Activated CD4-positive, alpha-beta T cell treated with anti-CD3 and anti-CD28 coated beads, Interleukin-2, Interleukin-6, amounts not matched to agents 100 ng/mL and 50 ng/mL, durations not matched to agents 16 hours and 8 hours (primary cell): ENCODE measurements around the gene SH3BGRL3.

Experiments
- DNase-seq: peaks from one replicate; pipeline ENCODE4 v3.0.0-alpha.2; 2020

SH3BGRL3 gene

GRCh38 chr1:26278303-26278702 is 1.6 kb upstream of the SH3BGRL3 start:
- DNase-seq = no peak

DNA sequence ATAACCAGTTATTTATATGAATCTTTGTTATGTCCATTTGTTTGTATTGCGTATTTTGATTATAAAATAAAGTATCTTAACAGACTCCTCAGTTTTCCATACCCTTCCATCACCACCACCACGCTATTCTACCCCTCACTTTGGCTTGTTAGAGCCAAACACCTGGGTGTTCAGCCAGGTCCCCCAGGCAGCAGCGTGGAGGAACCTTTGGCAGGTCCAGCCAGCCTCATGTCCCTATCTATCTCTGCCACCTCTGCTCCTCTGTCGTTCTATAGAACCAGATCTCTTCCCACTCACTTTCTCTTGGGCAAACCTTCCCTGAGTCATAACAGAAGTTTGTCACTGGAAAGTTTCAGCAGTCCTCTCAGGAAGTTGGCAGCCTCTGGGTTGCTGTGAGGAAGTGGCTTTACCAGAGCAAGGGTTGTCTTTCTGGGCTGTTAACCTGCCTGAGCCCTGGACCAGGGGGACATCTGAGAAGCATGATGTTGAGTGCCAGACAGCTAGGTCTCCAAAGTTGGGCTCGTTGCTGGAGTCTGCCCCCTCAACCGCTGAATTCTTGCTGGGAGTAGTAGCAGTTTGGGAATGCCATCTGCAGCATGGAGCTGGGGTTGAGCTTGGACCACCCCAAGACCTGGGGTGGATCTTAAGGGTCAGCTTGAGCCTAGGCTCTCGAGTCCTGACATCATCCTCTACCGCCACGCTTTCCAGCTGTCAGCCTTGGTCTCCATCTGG is 996 bp upstream of the SH3BGRL3 start:
- DNase-seq = peak; percentile 80

DNA sequence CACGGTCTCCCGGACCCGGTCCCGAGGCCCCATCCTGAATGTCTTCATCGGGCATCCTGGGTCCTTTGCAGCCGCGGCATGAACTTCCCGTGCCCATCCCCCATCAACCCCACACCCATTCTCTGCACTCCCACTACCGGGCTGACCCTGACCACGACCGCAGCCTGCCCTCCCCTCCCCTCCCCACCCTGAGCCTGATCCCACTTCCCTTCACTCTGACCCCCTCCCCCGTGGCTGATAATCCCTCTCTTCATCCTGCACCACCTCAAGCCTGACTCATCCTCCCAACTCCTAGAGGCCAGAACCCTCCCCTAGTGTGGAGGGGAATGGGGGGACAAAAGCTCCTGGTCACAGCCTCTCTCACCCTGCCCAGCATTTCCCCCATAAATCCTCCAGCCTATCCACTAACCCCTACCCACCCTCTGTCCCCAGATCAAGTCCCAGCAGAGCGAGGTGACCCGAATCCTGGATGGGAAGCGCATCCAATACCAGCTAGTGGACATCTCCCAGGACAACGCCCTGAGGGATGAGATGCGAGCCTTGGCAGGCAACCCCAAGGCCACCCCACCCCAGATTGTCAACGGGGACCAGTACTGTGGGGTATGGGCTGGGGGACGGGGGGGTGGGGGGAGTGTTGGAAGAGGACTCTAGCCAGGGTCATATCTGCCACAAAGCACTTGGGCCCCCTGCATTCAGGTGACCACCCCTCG is 602 bp downstream of the SH3BGRL3 start:
- peak; percentile 55 for DNase-seq

GRCh38 chr1:26281091-26281958 is 1.4 kb downstream of the SH3BGRL3 start:
- DNase-seq = no peak

GRCh38 chr1:26281971-26282370 is 2.1 kb downstream of the SH3BGRL3 start:
- no peak for DNase-seq

- no peak for DNase-seq
Observed at GRCh38 chr1:26282401-26282918, 2.6 kb downstream of the SH3BGRL3 start.

GRCh38 chr1:26283279-26283853 is 3.5 kb downstream of the SH3BGRL3 start:
- DNase-seq = no peak

DNA sequence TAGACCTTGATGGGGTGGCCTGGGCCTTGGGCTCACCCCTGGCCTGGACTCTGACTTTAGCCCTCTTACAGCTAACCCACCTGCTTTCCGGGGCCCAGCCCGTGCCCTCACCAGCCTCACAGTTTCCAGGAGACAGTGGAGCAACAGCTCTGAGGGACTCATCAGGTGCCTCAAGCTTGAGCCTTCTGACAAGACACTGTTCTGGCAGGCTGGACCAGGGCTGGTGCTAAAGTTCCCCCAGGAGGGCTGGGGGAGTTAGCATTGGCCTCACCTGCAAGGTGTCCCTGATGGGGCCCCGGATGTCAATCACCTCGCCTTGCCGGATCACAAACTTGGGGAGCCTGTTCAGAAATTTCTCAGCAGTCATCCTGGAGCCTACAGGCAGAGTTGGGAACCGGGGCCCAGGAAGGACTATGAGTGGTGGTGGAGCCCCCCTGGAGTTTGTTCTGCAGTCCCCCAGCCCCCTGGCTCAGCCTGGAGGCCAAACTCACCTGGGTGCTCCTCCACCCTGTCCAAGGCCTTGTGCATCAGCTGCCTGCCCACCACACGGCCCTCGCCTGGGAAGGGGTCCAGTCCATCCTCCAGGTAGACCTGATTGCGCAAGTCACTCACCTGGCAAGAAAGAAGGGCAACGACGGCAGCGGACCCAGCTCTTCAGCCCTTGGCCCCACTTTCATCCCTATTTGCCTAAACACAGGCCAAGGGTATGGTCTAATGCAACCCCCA is 4.1 kb downstream of the SH3BGRL3 start:
- no peak for DNase-seq

- DNase-seq = peak; percentile 96
Observed at GRCh38 chr1:26284597-26285347, 4.9 kb downstream of the SH3BGRL3 start.

- peak; percentile 77 for DNase-seq
Observed at GRCh38 chr1:26285366-26286063, 5.6 kb downstream of the SH3BGRL3 start.

- DNase-seq = no peak
Observed at GRCh38 chr1:26286064-26286416, 6.2 kb downstream of the SH3BGRL3 start.

DNA sequence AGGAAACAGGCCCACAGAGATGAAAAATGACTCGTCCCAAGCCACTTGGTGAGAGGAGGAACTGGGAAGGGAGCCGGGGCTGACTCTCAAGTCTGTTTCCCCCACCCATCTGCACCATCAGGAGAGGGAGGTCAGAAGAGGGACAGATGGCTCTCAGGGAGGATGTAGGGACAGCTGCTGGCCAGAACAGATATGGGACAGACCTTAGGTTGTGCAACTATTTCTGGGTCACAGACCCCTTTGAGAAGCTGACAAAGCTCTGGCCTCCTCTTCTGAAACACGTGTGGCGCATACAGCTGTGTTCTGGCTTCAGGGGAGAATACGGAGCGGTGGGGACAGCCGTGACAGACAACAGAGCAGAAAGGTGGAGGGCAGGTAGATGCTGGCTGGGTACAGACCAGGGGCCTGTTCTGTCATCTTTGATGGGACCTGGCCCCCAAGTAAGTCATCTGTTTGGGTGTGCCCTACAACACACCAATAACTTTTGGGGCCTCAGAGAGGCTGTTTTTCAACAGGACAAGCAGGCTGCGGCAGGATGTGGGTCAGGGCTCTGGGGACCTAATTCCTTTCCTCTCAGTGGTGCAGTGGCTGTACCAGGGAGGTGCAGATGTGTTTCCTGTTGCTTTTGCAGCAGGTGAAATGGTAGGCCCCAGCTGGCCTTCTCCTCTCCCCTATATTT is 7.3 kb downstream of the SH3BGRL3 start:
- peak; percentile 87 for DNase-seq

DNA sequence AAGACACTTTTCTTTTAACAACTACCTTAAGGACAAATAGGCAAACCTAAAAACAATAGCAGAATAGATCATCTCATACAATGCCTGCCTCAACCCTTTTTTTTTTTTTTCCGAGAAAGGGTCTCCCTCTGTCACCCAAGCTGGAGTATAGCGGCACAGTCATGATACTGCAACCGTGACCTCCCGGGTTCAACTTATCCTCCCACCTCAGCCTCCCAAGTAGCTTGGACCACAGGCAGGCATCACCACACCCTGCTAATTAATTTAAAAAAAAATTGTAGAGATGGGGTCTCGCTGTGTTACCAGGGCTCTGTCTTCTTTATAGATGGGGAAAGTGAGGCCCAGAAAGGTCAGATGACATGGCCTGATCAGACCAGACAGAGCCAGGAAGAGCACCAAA is 7.9 kb downstream of the SH3BGRL3 start:
- no peak for DNase-seq

GRCh38 chr1:26288311-26288941 is 8.5 kb downstream of the SH3BGRL3 start:
- peak; percentile 85 for DNase-seq

GRCh38 chr1:26289158-26290059 is 9.5 kb downstream of the SH3BGRL3 start:
- DNase-seq = peak; percentile 64

GRCh38 chr1:26290122-26290881 is 10.4 kb downstream of the SH3BGRL3 start:
- no peak for DNase-seq

GRCh38 chr1:26290882-26291261 is 11.0 kb downstream of the SH3BGRL3 start:
- no peak for DNase-seq

DNA sequence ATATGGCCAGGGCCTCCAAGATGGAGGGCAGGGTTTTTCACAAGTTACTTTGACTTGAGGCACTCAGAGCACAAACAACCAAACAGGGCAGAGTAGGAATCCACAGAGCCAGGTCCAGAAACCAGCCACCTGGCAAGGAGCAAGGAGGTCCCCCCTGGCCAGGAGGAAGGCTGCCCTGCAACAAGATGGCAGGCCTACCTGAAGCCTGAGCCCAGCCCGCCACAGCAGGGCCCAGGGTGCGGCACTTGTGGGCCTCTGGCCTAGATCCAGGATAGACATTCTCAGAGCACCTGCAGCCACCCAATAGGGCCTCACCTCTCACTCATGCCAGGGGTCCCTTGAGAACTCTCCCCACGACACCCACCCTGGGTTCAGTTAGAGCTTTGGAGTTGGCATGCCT is 11.5 kb downstream of the SH3BGRL3 start:
- no peak for DNase-seq
